Stimulated activated naive B cell treated with anti-CD40 and anti-IgM and Interleukin-4, amounts not matched to agents 10 μg/mL and 1 μg/mL and 100 μg/mL, for 72 hours (primary cell): ENCODE measurements around the gene SLC1A2.

Source experiments
- ATAC-seq, 2 donors: fragments of 150-1000 bp; cut with Tn5 transposase; replicated peaks; 2 replicates each; pipeline ENCODE4 v1.10.0; 2021; ENCODE audit warnings: moderate library complexity in 1 of 2
- DNase-seq: peaks from one replicate; pipeline ENCODE4 v3.0.0; 2021
- H3K27ac Mint-ChIP-seq: one replicate; pipeline ENCODE4 v1.8.0; 2022; ENCODE audit warnings: mild to moderate bottlenecking, mixed read lengths
- H3K27me3 Mint-ChIP-seq, 2 donors: one replicate each; pipeline ENCODE4 v1.8.0; 2022; ENCODE audit warnings: mixed read lengths in 2 of 2
- H3K36me3 Mint-ChIP-seq, 2 donors: one replicate each; pipeline ENCODE4 v1.8.0; 2022; ENCODE audit warnings: mixed read lengths in 2 of 2, mild to moderate bottlenecking in 1 of 2
- H3K4me1 Mint-ChIP-seq, 2 donors: one replicate each; pipeline ENCODE4 v1.8.0; 2022; ENCODE audit warnings: mixed read lengths in 2 of 2, mild to moderate bottlenecking in 1 of 2
- H3K4me3 Mint-ChIP-seq, 2 donors: one replicate each; pipeline ENCODE4 v1.8.0; 2022; ENCODE audit warnings: mild to moderate bottlenecking in 2 of 2, mixed read lengths in 2 of 2, moderate library complexity in 1 of 2
- H3K9me3 Mint-ChIP-seq, 2 donors: one replicate each; pipeline ENCODE4 v1.8.0; 2022; ENCODE audit warnings: mixed read lengths in 2 of 2, mild to moderate bottlenecking in 1 of 2

The SLC1A2 gene

DNA sequence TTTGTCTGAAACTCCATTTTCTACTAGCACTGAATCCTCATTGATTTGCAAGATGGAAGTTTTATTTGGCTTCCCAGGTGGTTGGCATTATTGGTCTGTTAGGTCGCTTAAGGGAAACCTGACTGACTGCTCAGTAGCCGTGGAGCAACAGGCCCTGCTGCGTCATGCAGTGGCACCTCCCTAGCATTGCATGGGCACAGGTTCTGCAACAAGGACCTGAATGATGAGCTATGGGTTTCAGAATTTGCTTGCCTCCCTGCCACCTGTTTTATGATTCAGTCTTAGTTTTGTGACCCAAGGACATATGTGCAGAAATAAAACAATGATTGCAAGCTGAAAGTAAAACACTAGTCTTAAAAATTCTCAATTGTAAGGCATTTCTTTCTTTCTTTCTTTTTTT lies 128.5 kb downstream of the SLC1A2 start:
- Mint-ChIP-seq H3K36me3 (no peaks in the 10 kb centered on the region), H3K4me3 (no peak overlapping the region), H3K27me3 (no peaks in the 10 kb centered on the region), H3K9me3 (no peaks in the 10 kb centered on the region), H3K4me1 (peaks cover 25 to 49% of the 10 kb centered on the region in 2 donors), H3K27ac (no peak overlapping the region)
- no peak for ATAC-seq
- no peak for DNase-seq

GRCh38 chr11:35289821-35290220 lies 129.5 kb downstream of the SLC1A2 start:
- Mint-ChIP-seq H3K4me3 (no peak overlapping the region), H3K4me1 (peaks cover 25 to 49% of the 10 kb centered on the region in 2 donors), H3K9me3 (no peaks in the 10 kb centered on the region), H3K27me3 (no peaks in the 10 kb centered on the region), H3K36me3 (no peaks in the 10 kb centered on the region), H3K27ac (no peak overlapping the region)
- DNase-seq = no peak
- ATAC-seq = peak in 1 of 2 donors; percentile 41

DNA sequence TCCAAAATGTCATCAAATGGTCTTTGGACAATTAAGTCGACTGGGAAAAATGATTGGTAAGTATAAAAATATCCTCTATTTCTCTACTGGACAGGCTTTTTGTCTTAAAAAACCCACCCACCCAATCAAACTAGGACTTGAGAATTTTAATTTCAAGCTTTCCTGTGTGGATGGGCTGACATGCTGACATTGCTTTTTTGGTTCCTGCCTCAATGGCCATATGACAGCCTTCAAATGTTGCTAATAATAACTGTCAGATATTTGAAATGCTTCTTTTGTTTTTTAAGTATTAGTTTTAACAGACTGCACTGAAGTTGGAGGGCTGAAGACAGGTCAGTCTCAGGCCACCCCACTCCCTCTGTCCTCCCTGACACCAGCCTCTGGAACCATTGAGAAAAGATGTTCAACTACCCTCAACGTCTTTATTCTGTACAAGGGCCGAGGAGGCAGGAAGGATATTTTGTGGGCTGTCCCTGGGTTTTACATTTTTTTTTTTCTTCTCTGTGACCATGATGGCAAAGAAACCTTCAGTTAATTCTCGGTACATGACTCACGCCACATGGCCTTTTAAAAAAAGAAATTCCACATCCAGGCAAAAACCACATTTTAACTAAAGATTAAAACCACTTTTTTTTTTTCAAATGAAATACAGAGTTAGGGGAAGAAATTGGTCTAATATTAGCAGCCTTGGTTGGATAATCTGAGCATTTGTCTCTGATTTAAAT lies 130.4 kb downstream of the SLC1A2 start:
- H3K27ac Mint-ChIP-seq = peak overlapping the region; percentile 51
- no peaks in the 10 kb centered on the region for H3K9me3 Mint-ChIP-seq
- H3K4me1 Mint-ChIP-seq = peaks cover 25 to 49% of the 10 kb centered on the region in 2 donors
- no peaks in the 10 kb centered on the region for H3K27me3 Mint-ChIP-seq
- no peaks in the 10 kb centered on the region for H3K36me3 Mint-ChIP-seq
- peak overlapping the region in 1 of 2 donors; percentile 60 for H3K4me3 Mint-ChIP-seq
- DNase-seq (no peak), ATAC-seq (peak; percentile 79 to 86)

DNA sequence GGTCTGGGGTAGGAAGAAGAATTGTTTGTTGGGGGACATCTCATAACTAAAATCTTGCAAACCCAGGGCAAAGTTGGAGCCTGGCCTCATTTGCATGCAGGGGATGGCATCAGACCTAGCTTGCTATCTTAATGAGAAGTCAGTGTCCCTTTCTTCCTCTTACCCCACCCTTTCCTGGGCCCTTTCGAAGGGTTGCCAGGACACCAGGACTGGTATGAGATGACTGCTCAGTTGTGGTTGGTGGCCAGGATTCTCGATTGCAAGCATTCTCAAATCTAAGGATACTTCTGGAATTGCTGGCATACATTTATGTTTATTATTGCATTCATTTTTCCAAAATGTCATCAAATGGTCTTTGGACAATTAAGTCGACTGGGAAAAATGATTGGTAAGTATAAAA lies 131.0 kb downstream of the SLC1A2 start:
- ATAC-seq = no peak
- no peaks in the 10 kb centered on the region for H3K9me3 Mint-ChIP-seq
- peaks cover 22 to 44% of the 10 kb centered on the region in 2 donors for H3K4me1 Mint-ChIP-seq
- H3K27me3 Mint-ChIP-seq = no peaks in the 10 kb centered on the region
- H3K4me3 Mint-ChIP-seq = no peak overlapping the region
- H3K27ac Mint-ChIP-seq = no peak overlapping the region
- H3K36me3 Mint-ChIP-seq = no peaks in the 10 kb centered on the region
- DNase-seq = no peak

- Mint-ChIP-seq H3K4me1 (peaks cover 19 to 42% of the 10 kb centered on the region in 2 donors), H3K27me3 (no peaks in the 10 kb centered on the region), H3K27ac (no peak overlapping the region), H3K36me3 (no peaks in the 10 kb centered on the region), H3K4me3 (no peak overlapping the region), H3K9me3 (no peaks in the 10 kb centered on the region)
- no peak for DNase-seq
- ATAC-seq = no peak
Observed at GRCh38 chr11:35287344-35287890, 131.9 kb downstream of the SLC1A2 start.

- no peak for DNase-seq
- no peak overlapping the region for H3K27ac Mint-ChIP-seq
- H3K4me3 Mint-ChIP-seq = no peak overlapping the region
- no peaks in the 10 kb centered on the region for H3K27me3 Mint-ChIP-seq
- H3K9me3 Mint-ChIP-seq = no peaks in the 10 kb centered on the region
- no peaks in the 10 kb centered on the region for H3K36me3 Mint-ChIP-seq
- no peak for ATAC-seq
- peaks cover 18 to 34% of the 10 kb centered on the region in 2 donors for H3K4me1 Mint-ChIP-seq
Observed at GRCh38 chr11:35286126-35286525, 133.2 kb downstream of the SLC1A2 start.

- Mint-ChIP-seq H3K4me3 (no peak overlapping the region), H3K27me3 (no peaks in the 10 kb centered on the region), H3K4me1 (peaks cover 14 to 28% of the 10 kb centered on the region in 2 donors), H3K9me3 (no peaks in the 10 kb centered on the region), H3K27ac (no peak overlapping the region), H3K36me3 (no peaks in the 10 kb centered on the region)
- ATAC-seq = no peak
- DNase-seq = no peak
Observed at GRCh38 chr11:35285471-35285870, 133.9 kb downstream of the SLC1A2 start.

GRCh38 chr11:35282221-35282882 lies 137.0 kb downstream of the SLC1A2 start:
- Mint-ChIP-seq H3K4me1 (peaks cover 13 to 18% of the 10 kb centered on the region in 2 donors), H3K9me3 (peaks cover 0 to 4% of the 10 kb centered on the region in 2 donors), H3K4me3 (no peak overlapping the region), H3K27ac (no peak overlapping the region), H3K27me3 (no peaks in the 10 kb centered on the region), H3K36me3 (no peaks in the 10 kb centered on the region)
- no peak for DNase-seq
- peak; percentile 61 to 70 for ATAC-seq

GRCh38 chr11:35281169-35281688 lies 138.1 kb downstream of the SLC1A2 start:
- DNase-seq (no peak), ATAC-seq (no peak)
- peaks cover 16 to 22% of the 10 kb centered on the region in 2 donors for H3K4me1 Mint-ChIP-seq
- no peaks in the 10 kb centered on the region for H3K36me3 Mint-ChIP-seq
- no peak overlapping the region for H3K4me3 Mint-ChIP-seq
- peaks cover 0 to 4% of the 10 kb centered on the region in 2 donors for H3K9me3 Mint-ChIP-seq
- H3K27ac Mint-ChIP-seq = no peak overlapping the region
- no peaks in the 10 kb centered on the region for H3K27me3 Mint-ChIP-seq

GRCh38 chr11:35280727-35281126 lies 138.6 kb downstream of the SLC1A2 start:
- Mint-ChIP-seq H3K4me1 (peaks cover 20 to 27% of the 10 kb centered on the region in 2 donors), H3K36me3 (no peaks in the 10 kb centered on the region), H3K27me3 (no peaks in the 10 kb centered on the region), H3K27ac (no peak overlapping the region), H3K9me3 (peaks cover 0 to 4% of the 10 kb centered on the region in 2 donors), H3K4me3 (no peak overlapping the region)
- DNase-seq (no peak), ATAC-seq (no peak)

DNA sequence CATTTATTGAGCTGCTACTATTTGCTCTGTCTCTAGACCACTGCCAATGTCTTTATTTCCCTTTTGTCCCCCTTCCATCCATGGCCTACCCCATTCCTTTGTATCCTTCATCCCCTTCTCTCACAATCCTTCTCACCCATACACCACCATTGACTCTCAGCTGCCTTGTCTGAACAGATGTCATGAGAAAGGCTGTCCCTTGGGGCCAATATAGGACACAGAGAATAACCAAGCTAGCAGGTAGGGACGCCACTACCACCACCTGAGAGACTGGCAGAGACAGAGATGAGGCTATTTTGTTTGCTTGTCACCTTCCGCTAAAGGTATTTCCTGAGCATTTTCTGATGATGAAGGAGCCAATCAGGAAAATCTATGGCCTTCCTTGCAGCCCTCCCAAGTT lies 141.5 kb downstream of the SLC1A2 start:
- Mint-ChIP-seq H3K9me3 (peaks cover 0 to 4% of the 10 kb centered on the region in 2 donors), H3K27ac (no peak overlapping the region), H3K36me3 (no peaks in the 10 kb centered on the region), H3K4me3 (no peak overlapping the region), H3K4me1 (peaks cover 36 to 49% of the 10 kb centered on the region in 2 donors), H3K27me3 (no peaks in the 10 kb centered on the region)
- ATAC-seq (peak; percentile 53 to 58), DNase-seq (no peak)

GRCh38 chr11:35276396-35277145 lies 142.8 kb downstream of the SLC1A2 start:
- Mint-ChIP-seq H3K4me1 (peaks cover 38 to 52% of the 10 kb centered on the region in 2 donors), H3K9me3 (peaks cover 4 to 8% of the 10 kb centered on the region in 2 donors), H3K27ac (peak overlapping the region; percentile 57), H3K36me3 (no peaks in the 10 kb centered on the region), H3K4me3 (no peak overlapping the region), H3K27me3 (no peaks in the 10 kb centered on the region)
- DNase-seq (no peak), ATAC-seq (peak; percentile 35 to 38)

DNA sequence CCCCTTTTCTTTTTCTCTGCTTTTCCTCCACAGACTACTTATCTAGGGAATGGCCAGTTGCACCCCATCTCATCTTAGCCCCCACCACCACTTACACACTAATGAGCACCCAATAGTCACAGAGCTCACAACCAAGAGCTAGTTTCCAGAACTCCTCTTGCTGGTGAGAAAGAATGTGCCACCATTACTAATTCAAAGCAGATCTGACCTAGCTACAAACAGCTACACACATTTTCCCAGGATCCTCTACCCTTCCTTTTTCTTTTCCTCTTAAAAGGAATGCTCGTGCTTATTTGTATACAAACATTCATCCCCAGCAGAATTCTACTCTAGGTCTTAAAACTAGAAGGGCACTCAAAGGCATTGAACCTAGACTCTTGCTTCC lies 143.6 kb downstream of the SLC1A2 start:
- DNase-seq = no peak
- peak overlapping the region; percentile 26 for H3K27ac Mint-ChIP-seq
- H3K4me1 Mint-ChIP-seq = peaks cover 46 to 60% of the 10 kb centered on the region in 2 donors
- peaks cover 0 to 2% of the 10 kb centered on the region in 2 donors for H3K36me3 Mint-ChIP-seq
- H3K4me3 Mint-ChIP-seq = no peak overlapping the region
- no peaks in the 10 kb centered on the region for H3K27me3 Mint-ChIP-seq
- H3K9me3 Mint-ChIP-seq = peaks cover 4 to 12% of the 10 kb centered on the region in 2 donors
- no peak for ATAC-seq
